Measurements from ENCODE around the gene TFPI.

Gene TFPI

GRCh38 chr2:187504312-187504921 is 49.8 kb downstream of the TFPI start:
- peaks cover 8% of the 10 kb centered on the region for H3K36me3 ChIP-seq (replicated peaks)
- TF ChIP-seq CTCF (IDR thresholded peaks at IDR 0.05; ENCODE audit: low read depth, low read length, missing control alignments): no peak
- in situ Hi-C loops (cut with HindIII; ENCODE audit: low pct_ligation_motif_present, low sequenced_read_pairs): no loop called here
- H3K4me3 ChIP-seq (ENCODE audit: low read depth, low read length): no peak overlapping the region
- DNase-seq: no peak
- H3K27ac ChIP-seq: no peak overlapping the region
- no peaks in the 10 kb centered on the region for H3K27me3 ChIP-seq (replicated peaks)

- TF ChIP-seq CTCF (IDR thresholded peaks at IDR 0.05; ENCODE audit: low read depth, low read length, missing control alignments): no peak
Observed at GRCh38 chr2:187503700-187504099, 50.5 kb downstream of the TFPI start.

GRCh38 chr2:187502467-187502866 is 51.8 kb downstream of the TFPI start:
- in situ Hi-C loops (cut with HindIII; ENCODE audit: low pct_ligation_motif_present, low sequenced_read_pairs): no loop called here
- TF ChIP-seq CTCF (IDR thresholded peaks at IDR 0.05; ENCODE audit: low read depth, low read length, missing control alignments): no peak
- H3K36me3 ChIP-seq (replicated peaks): peaks cover 10% of the 10 kb centered on the region
- H3K27me3 ChIP-seq (replicated peaks): no peaks in the 10 kb centered on the region
- H3K4me3 ChIP-seq (ENCODE audit: low read depth, low read length): no peak overlapping the region
- peak overlapping the region; percentile 70 for H3K27ac ChIP-seq
- no peak for DNase-seq

More at GRCh38 chr2:187503700-187504099, 50.5 kb downstream of the TFPI start:
- in situ Hi-C loops (cut with HindIII; ENCODE audit: low pct_ligation_motif_present, low sequenced_read_pairs): no loop called here
- H3K27me3 ChIP-seq (replicated peaks): no peaks in the 10 kb centered on the region
- peaks cover 10% of the 10 kb centered on the region for H3K36me3 ChIP-seq (replicated peaks)
- peak overlapping the region; percentile 22 for H3K27ac ChIP-seq
- H3K4me3 ChIP-seq (ENCODE audit: low read depth, low read length): no peak overlapping the region
- DNase-seq: no peak

GRCh38 chr2:187500585-187501359 is 53.5 kb downstream of the TFPI start:
- TF ChIP-seq CTCF (IDR thresholded peaks at IDR 0.05; ENCODE audit: low read depth, low read length, missing control alignments): peak; percentile 38
- Histone ChIP-seq H3K27me3 (replicated peaks) (no peaks in the 10 kb centered on the region), H3K36me3 (replicated peaks) (peaks cover 22% of the 10 kb centered on the region), H3K27ac (peak overlapping the region; percentile 70), H3K4me3 (ENCODE audit: low read depth, low read length) (no peak overlapping the region)
- in situ Hi-C loops (cut with HindIII; ENCODE audit: low pct_ligation_motif_present, low sequenced_read_pairs): no loop called here
- peak; percentile 60 for DNase-seq

GRCh38 chr2:187499941-187500532 is 54.2 kb downstream of the TFPI start:
- Histone ChIP-seq H3K27ac (peak overlapping the region; percentile 70), H3K36me3 (replicated peaks) (peaks cover 29% of the 10 kb centered on the region), H3K4me3 (ENCODE audit: low read depth, low read length) (no peak overlapping the region), H3K27me3 (replicated peaks) (no peaks in the 10 kb centered on the region)
- peak; percentile 82 for DNase-seq
- in situ Hi-C loops (cut with HindIII; ENCODE audit: low pct_ligation_motif_present, low sequenced_read_pairs): no loop called here
- TF ChIP-seq CTCF (IDR thresholded peaks at IDR 0.05; ENCODE audit: low read depth, low read length, missing control alignments): peak; percentile 78
